OCI-LY7 (cell line): ENCODE data around the gene CAP2. TPM values are rescaled to one million over a fixed set of nuclear protein-coding genes. Genes with fewer than 3 reads are reported as not detected.

Experiments used
- BruUV-seq: library from RNA; stranded (reverse); fragments of 400-500 nt; replicated peaks from 2 replicates; lab custom pipeline; 2021; lab: Mats Ljungman, UMichigan
- CTCF ChIA-PET: fragments of 300-600 bp; sonication (Branson Sonifier 250); formaldehyde crosslinking; loops from one replicate; lab custom pipeline; 2022; ENCODE audit warnings: antibody characterized with exemption; ENCODE audit not compliant: unreplicated experiment; lab: Charles Lee
- POLR2A ChIA-PET: fragments of 300-600 bp; sonication (Branson Sonifier 250); formaldehyde crosslinking; loops from one replicate; lab custom pipeline; 2022; ENCODE audit warnings: antibody characterized with exemption; lab: Charles Lee
- DNase-seq: peaks from one replicate; pipeline ENCODE4 v3.0.0-alpha.2; 2015; ENCODE audit warnings: low spot score
- H2AFZ ChIP-seq: fragments of 200-600 bp; sonication (generic), shearing (Covaris generic); 2 replicates; pipeline ENCODE4 v1.6.1; 2014; ENCODE audit warnings: mild to moderate bottlenecking, antibody characterized with exemption, low read length, moderate library complexity
- H3K27ac ChIP-seq: fragments of 200-600 bp; sonication (generic); 2 replicates; pipeline ENCODE4 v1.5.1; 2014; ENCODE audit warnings: mixed run types, low read depth, mild to moderate bottlenecking, moderate library complexity, low read length, inconsistent platforms; ENCODE audit not compliant: poor library complexity, severe bottlenecking
- H3K36me3 ChIP-seq: fragments of 200-600 bp; sonication (generic); 2 replicates; pipeline ENCODE4 v1.6.1; 2014; ENCODE audit warnings: mild to moderate bottlenecking, antibody characterized with exemption, low read length, moderate library complexity, mixed read lengths; ENCODE audit not compliant: insufficient read depth
- H3K4me1 ChIP-seq: fragments of 200-600 bp; sonication (generic); 2 replicates; pipeline ENCODE4 v1.5.1; 2014; ENCODE audit warnings: mild to moderate bottlenecking, low read length; ENCODE audit not compliant: insufficient read depth, poor library complexity, severe bottlenecking
- H3K4me2 ChIP-seq: fragments of 200-600 bp; sonication (generic); 2 replicates; pipeline ENCODE4 v1.6.1; 2014; ENCODE audit warnings: mild to moderate bottlenecking, low read length
- H3K4me3 ChIP-seq: fragments of 200-600 bp; sonication (generic); 2 replicates; pipeline ENCODE4 v1.5.1; 2014; ENCODE audit warnings: mild to moderate bottlenecking, low read depth, low read length; ENCODE audit not compliant: poor library complexity, severe bottlenecking
- H3K79me2 ChIP-seq: fragments of 200-600 bp; sonication (generic); 2 replicates; pipeline ENCODE4 v1.6.1; 2016; ENCODE audit warnings: low read depth, mild to moderate bottlenecking, low read length, moderate library complexity, mixed read lengths; ENCODE audit not compliant: insufficient read depth
- H3K9me2 ChIP-seq: fragments of 200-600 bp; sonication (generic); 2 replicates; pipeline ENCODE4 v1.6.1; 2016; ENCODE audit warnings: mild to moderate bottlenecking, low read length, mixed read lengths; ENCODE audit not compliant: insufficient read depth
- H3K9me3 ChIP-seq: fragments of 200-600 bp; sonication (generic); 2 replicates; pipeline ENCODE4 v1.6.1; 2014; ENCODE audit warnings: mild to moderate bottlenecking, mixed run types, low read length, mixed read lengths
- H4K20me1 ChIP-seq: fragments of 200-600 bp; sonication (generic); 2 replicates; pipeline ENCODE4 v1.6.1; 2014; ENCODE audit warnings: mild to moderate bottlenecking, antibody characterized with exemption, low read length, moderate library complexity, mixed read lengths; ENCODE audit not compliant: insufficient read depth
- CTCF ChIP-seq: fragments of 200-600 bp; sonication (generic); conservative IDR thresholded peaks from 2 replicates; pipeline ENCODE4 v1.5.1; 2014; ENCODE audit warnings: mild to moderate bottlenecking, antibody characterized with exemption, low read length, moderate library complexity, mixed read lengths
- EZH2phosphoT487 ChIP-seq: fragments of 200-600 bp; sonication (generic); IDR thresholded peaks from 2 replicates; pipeline ENCODE4 v1.6.1; 2018; ENCODE audit warnings: low read depth, borderline replicate concordance, mild to moderate bottlenecking, mixed run types, antibody characterized with exemption, low read length, moderate library complexity, mixed read lengths
- intact Hi-C: fragments of 100-400 bp; cut with micrococcal nuclease; formaldehyde crosslinking; loops from one replicate; pipeline ENCODE4 v1.10.0; 2022; ENCODE audit not compliant: unreplicated experiment
- total RNA-seq, 2 experiments: library from RNA; depleted of rRNA in 1 of 2; stranded (reverse); fragments of >200 nt in 1 of 2; shearing (Covaris generic) in 1 of 2; gene quantifications; 2 replicates each; pipeline ENCODE4 v1.2.3, GENCODE V29; 2014 to 2022

CAP2 gene
- total RNA-seq, 2 experiments from 2014 or later: not detected

GRCh38 chr6:17349427-17349826 is 44.0 kb upstream of the CAP2 start:
- no peaks in the 10 kb centered on the region for H3K79me2 ChIP-seq
- no peaks in the 10 kb centered on the region for H3K36me3 ChIP-seq
- no peak overlapping the region for H3K4me2 ChIP-seq
- ChIA-PET POLR2A (interaction anchor here (0.5 kb wide), 1 partner anchor 1455 kb away, joined by 3 read pairs; no protein-coding TSS in a partner anchor), CTCF (no interaction called here)
- no peaks in the 10 kb centered on the region for H3K9me2 ChIP-seq
- intact Hi-C loops: no loop called here
- no peak overlapping the region for H3K27ac ChIP-seq
- no peaks in the 10 kb centered on the region for H3K9me3 ChIP-seq
- H2AFZ ChIP-seq: no peak overlapping the region
- H3K4me1 ChIP-seq: no peaks in the 10 kb centered on the region
- H3K4me3 ChIP-seq: no peak overlapping the region
- TF ChIP-seq CTCF (no peak), EZH2phosphoT487 (no peak)
- no TSS peak for BruUV-seq
- no peak for DNase-seq
- no peaks in the 10 kb centered on the region for H4K20me1 ChIP-seq

GRCh38 chr6:17352302-17352701 is 41.1 kb upstream of the CAP2 start:
- Histone ChIP-seq H3K79me2 (no peaks in the 10 kb centered on the region), H3K4me2 (no peak overlapping the region), H4K20me1 (no peaks in the 10 kb centered on the region), H3K27ac (no peak overlapping the region), H2AFZ (no peak overlapping the region), H3K36me3 (no peaks in the 10 kb centered on the region), H3K4me3 (no peak overlapping the region), H3K9me2 (no peaks in the 10 kb centered on the region), H3K4me1 (peaks cover 4% of the 10 kb centered on the region), H3K9me3 (no peaks in the 10 kb centered on the region)
- TF ChIP-seq CTCF (no peak), EZH2phosphoT487 (no peak)
- intact Hi-C loops: no loop called here
- ChIA-PET CTCF (no interaction called here), POLR2A (no interaction called here)
- DNase-seq: no peak
- BruUV-seq: no TSS peak

- BruUV-seq: no TSS peak
- CTCF ChIA-PET: no interaction called here
These were observed 39.8 kb upstream of the CAP2 start for GRCh38 chr6:17353440-17354175.

More at GRCh38 chr6:17353440-17354175, 39.8 kb upstream of the CAP2 start:
- POLR2A ChIA-PET: interaction anchor here (0.6 to 0.9 kb wide), 3 partner anchors 10 to 1420 kb away, joined by 3 to 4 read pairs (median 4); no protein-coding TSS in a partner anchor
- Histone ChIP-seq H3K79me2 (no peaks in the 10 kb centered on the region), H3K9me2 (no peaks in the 10 kb centered on the region), H2AFZ (no peak overlapping the region), H3K4me3 (no peak overlapping the region), H3K36me3 (no peaks in the 10 kb centered on the region), H4K20me1 (no peaks in the 10 kb centered on the region), H3K27ac (no peak overlapping the region), H3K9me3 (no peaks in the 10 kb centered on the region), H3K4me2 (no peak overlapping the region), H3K4me1 (peaks cover 4% of the 10 kb centered on the region)
- no peak for DNase-seq
- TF ChIP-seq CTCF: no peak
- TF ChIP-seq EZH2phosphoT487: no peak
- intact Hi-C loops: no loop called here
